ENCODE data around the gene PLEK2.
A peak's percentile ranks its signal among the peaks of the same experiment; 100 is the strongest.

The PLEK2 gene

GRCh38 chr14:67396381-67396970 lies 15.5 kb downstream of the PLEK2 start:
- no peak for FAIRE-seq

DNA sequence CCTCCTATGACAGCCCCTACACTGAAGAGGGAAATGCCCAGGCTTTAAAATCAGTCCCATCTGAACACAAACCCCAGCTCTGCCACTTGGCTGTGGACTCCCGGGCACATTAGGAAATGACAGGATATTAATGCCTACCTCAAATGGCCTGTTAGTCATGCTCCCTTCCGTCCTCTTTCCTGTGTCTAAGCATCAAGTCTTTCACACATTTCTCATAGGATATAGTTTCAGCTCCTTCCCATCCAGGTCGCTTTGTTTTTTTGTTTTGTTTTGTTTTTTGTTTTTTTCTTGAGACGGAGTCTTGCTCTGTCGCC lies 16.1 kb downstream of the PLEK2 start:
- FAIRE-seq = no peak

DNA sequence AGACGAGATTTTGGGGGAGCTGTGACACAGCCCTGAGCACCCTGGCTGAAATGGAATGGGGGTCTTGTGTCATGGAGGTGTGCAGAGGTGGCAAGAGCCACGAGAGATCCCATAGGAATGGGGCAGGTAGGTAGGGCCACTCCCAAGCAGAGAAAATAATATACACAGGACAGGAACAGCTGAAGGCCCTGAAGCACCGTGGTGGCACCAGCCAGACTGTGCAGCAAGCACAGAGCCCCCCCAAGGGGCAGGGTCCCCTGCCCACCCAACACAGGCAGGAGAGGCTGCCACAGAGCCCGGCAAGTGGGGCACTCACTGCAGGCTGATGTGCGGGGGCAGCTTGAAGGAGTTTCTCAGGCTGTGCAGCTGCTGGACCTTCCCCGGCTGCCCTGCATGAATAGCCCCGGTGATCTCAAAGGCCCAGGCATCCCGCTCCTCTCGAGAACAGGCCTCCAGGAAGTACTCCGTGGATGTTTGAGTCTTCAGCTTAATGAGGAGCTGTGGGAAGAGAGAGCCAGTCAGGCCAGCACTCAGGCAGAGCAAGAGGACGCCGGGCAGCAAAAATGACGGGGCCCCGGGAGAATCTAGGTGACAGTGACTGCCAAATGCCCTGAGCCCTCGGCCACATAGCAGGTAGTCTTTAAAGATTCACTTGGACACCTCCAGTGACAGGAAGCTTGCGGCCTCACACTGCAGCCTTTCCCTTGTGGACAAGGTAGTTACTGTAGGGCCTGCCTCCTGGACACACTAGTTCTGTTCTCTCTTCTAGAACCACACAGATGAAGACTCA lies 16.7 kb downstream of the PLEK2 start:
- no peak for FAIRE-seq

DNA sequence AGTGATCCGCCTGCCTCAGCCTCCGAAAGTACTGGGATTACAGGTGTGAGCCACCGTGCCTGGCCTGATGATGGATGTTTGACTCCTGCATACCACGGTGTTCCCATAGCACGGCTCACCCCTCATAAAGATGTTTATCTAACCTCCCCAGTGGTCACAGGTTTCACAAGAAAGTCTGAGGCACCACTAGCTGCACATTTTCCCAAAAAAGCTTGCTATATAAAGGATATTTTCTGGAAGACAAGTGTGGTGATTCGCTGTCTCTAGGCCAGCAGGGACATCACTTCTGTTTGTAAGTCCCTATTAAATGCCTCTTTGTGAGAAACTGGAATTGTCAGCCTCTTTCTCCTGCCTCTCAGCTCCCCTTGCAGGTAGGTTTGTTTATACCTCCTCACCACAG lies 18.3 kb downstream of the PLEK2 start:
- FAIRE-seq = no peak

DNA sequence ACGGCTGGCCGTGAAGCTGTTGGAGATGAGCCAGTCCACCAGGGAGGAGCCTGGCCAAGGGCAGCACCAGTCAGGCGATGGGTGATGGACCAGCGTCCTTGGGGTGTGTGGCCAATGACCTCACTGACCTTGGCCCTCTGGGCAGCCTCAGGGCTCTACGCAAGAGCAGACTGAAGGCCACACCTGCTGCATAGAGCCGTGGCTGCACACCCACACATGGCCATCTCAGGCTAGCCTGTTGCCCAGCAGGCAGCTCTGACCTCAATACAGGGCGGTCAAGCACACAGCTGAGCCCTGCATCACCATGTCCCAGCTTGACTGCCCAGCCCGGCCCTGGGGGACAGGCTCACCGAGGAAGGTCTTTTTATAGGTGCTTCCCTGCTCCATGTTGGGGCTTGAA lies 19.2 kb downstream of the PLEK2 start:
- FAIRE-seq = no peak

GRCh38 chr14:67392123-67392522 lies 19.8 kb downstream of the PLEK2 start:
- no peak for FAIRE-seq

GRCh38 chr14:67391268-67391667 lies 20.7 kb downstream of the PLEK2 start:
- no peak for FAIRE-seq

GRCh38 chr14:67389811-67390534 lies 22.0 kb downstream of the PLEK2 start:
- FAIRE-seq = no peak

DNA sequence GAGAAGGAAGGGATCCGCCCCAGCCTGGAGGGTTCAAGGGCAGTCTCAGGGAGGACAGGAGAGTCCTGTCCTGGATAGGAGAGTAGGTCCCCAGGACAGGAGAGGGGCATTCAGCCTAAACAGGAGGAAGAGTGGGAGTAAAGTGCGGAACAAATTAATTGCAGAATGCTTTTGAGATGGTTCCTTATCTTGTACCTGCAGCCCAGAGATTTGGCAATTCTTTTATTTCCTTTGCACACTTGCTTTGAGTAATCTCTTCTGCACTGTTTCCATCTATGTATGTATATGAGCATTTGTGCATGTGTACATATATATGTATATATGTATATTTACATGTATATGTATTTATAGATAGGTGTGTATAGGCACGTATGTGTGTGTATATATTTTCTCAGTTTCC lies 22.7 kb downstream of the PLEK2 start:
- FAIRE-seq = no peak

DNA sequence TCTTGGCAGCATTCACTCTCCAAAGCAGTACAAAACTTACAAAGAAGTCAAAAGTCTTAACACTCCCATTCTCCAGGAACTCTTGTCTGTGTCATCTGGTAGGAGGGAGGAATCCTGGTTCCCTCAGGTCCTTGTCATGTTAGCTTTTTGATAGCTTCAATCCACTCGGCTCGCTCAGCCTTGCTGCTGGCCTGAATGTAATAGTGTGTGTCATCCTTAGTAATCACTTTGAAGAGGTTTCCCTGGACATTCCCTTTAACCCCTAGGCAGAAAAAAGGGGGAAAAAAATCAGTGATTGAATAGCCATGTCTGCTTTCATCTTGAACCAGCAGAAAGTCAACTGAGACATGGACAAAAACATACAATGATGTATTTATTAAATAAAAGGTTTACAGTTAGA lies 24.8 kb downstream of the PLEK2 start:
- FAIRE-seq = no peak

- no peak for FAIRE-seq
Measured at GRCh38 chr14:67385618-67386017, 26.3 kb downstream of the PLEK2 start.

GRCh38 chr14:67385120-67385519 lies 26.8 kb downstream of the PLEK2 start:
- no peak for FAIRE-seq

GRCh38 chr14:67377916-67378315 lies 34.0 kb downstream of the PLEK2 start:
- FAIRE-seq = no peak

GRCh38 chr14:67373347-67373746 lies 38.6 kb downstream of the PLEK2 start:
- no peak for FAIRE-seq

- FAIRE-seq = no peak
Measured at GRCh38 chr14:67372833-67373232, 39.1 kb downstream of the PLEK2 start.

- FAIRE-seq = no peak
Measured at GRCh38 chr14:67371247-67372148, 40.5 kb downstream of the PLEK2 start.

DNA sequence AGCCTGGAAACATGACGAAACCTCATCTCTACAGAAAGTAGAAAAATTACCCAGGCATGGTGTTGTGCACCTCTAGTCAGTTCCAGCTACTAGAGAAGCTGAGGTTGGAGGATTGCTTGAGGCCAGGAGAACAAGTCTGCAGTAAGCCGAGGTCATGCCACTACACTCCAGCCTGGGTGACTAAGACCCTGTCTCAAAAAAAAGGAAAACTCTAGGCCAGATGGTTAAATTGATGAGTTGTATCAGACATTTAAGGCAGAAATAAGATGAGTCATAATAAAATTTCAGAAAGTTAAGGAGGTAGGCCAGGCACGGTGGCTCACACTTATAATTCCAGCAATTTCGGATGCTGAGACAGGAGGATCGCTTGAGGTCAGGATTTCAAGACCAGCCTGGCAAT lies 41.1 kb downstream of the PLEK2 start:
- no peak for FAIRE-seq

GRCh38 chr14:67365476-67365875 lies 46.5 kb downstream of the PLEK2 start:
- no peak for FAIRE-seq

DNA sequence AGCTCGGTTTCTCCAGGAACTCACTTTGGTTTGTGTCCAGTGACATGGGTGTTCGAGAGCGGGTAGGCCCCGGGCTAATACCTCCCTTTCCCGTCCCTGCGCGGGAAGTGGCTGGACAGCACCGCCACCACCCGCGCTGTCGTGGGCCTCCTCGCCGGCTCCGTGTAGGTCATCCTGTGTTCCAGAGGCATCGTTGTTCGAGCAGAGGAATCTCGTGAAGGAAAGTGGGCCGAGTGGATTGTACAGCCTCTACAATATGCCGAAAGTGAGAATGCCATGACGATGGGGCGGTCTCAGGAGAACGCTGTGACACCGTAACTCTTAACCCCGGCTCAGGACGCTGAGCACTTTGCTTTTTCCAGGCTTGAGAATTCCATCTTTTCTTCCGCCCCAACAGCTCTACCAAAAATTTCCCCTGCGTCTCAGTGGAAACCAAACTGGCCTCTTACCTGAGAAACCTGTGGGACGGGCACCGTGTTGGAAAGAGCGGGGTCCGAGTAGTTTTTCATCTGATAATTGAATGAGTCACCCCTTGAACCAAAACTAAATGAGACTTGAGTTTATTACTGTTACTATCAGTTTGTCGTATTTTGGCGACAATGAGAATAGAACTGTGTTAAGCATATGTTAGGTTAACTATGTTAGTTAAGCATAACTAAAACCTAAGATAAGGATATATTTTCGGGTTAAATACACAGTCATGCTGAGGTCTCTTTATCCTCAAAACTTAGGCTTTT lies 51.3 kb downstream of the PLEK2 start:
- no peak for FAIRE-seq

- peak; percentile 94 for FAIRE-seq
Measured at GRCh38 chr14:67359775-67360469, 52.0 kb downstream of the PLEK2 start, which contains the start of the genes ATP6V1D and EIF2S1. ATP6V1D (minus strand) TSS chr14:67359804; CDS start chr14:67359698, 106 bp downstream. EIF2S1 (plus strand) TSS chr14:67360328; CDS start chr14:67364768, 4,440 bp downstream.

- no peak for FAIRE-seq
Measured at GRCh38 chr14:67358924-67359774, 52.8 kb downstream of the PLEK2 start.
